K562 (cell line): Measurements from ENCODE around the gene ANKRD11. TPM values are rescaled to one million over a fixed set of nuclear protein-coding genes. Genes with fewer than 3 reads are reported as not detected.

ENCODE experiments used
- BHLHE40 ChIP-seq: IDR thresholded peaks from 2 replicates; pipeline ENCODE4 v1.6.1; 2011; ENCODE audit warnings: low read length, improper control_type of control experiment
- ERF ChIP-seq: fragments of 450-650 bp; formaldehyde crosslinking; IDR thresholded peaks from 2 replicates; pipeline ENCODE4 v1.4.0; 2020; ENCODE audit warnings: mild to moderate bottlenecking, mixed read lengths
- RAD51 ChIP-seq: fragments of 450-650 bp; IDR thresholded peaks from 2 replicates; pipeline ENCODE4 v1.7.1; 2016; ENCODE audit warnings: low read depth, mild to moderate bottlenecking, borderline replicate concordance
- ZC3H11A ChIP-seq: IDR thresholded peaks from 2 replicates; pipeline ENCODE4 v1.6.1; 2012; ENCODE audit warnings: low read depth, low read length, improper control_type of control experiment
- ZNF318 ChIP-seq, 2 experiments: fragments of 450-650 bp; IDR thresholded peaks; 2 replicates each; pipeline ENCODE4 v1.6.1; 2016; ENCODE audit warnings: mild to moderate bottlenecking in 2 of 2, borderline replicate concordance in 1 of 2, low read depth in 1 of 2, moderate library complexity in 1 of 2
- ZNF436 ChIP-seq: fragments of 250-450, 450-650 bp; sonication (Bioruptor Pico); formaldehyde crosslinking; IDR thresholded peaks from 2 replicates; pipeline ENCODE4 v1.7.0; 2020; ENCODE audit warnings: mild to moderate bottlenecking
- polyA plus RNA-seq, 8 experiments: library from polyadenylated mRNA; depleted of rRNA in 4 of 8; stranded (reverse) in 5 of 8; unstranded in 3 of 8; fragments of >200 nt; fragmentation: Nextera tagmentation in 2 of 8; fragmentation: Illumina TruSeq in 1 of 8; extraction: Ambion mirVana in 2 of 8; extraction: Trizol in 1 of 8; gene quantifications; 2 replicates each; pipeline versions ENCODE4 v1.2.1 to v1.2.3, GENCODE V29; 2011 to 2014; ENCODE audit warnings: inconsistent platforms in 1 of 8, missing spikeins in 1 of 8
- total RNA-seq, 7 experiments: library from RNA; depleted of rRNA in 6 of 7; stranded (reverse); fragments of >200 nt in 6 of 7; fragmentation: Illumina TruSeq in 2 of 7; extraction: Trizol in 2 of 7; gene quantifications; 2 replicates each; pipeline versions ENCODE4 v1.2.1 to v1.2.3, GENCODE V29; 2011 to 2021; ENCODE audit warnings: low replicate concordance in 1 of 7
- TF ChIP-seq, protein P1 (sequence below): fragments of 450-650 bp; IDR thresholded peaks from 2 replicates; pipeline ENCODE4 v1.6.1; 2016; ENCODE audit warnings: mild to moderate bottlenecking, moderate library complexity

The ANKRD11 gene
- total and polyA plus RNA-seq, 9 of the 15 experiments (the other 6 are each of a cell fraction or from before 2014, with no cell fraction given), result 4.7 to 126 (median 31.7) TPM

GRCh38 chr16:89322321-89323119 is 167.8 kb downstream of the ANKRD11 start (continued):
- TF ChIP-seq ZNF318 (IDR thresholded peaks at IDR 0.05; ENCODE audit: borderline replicate concordance in 1 of 2, low read depth in 1 of 2), result no peak
- TF ChIP-seq BHLHE40, result peak; percentile 84
- TF ChIP-seq, protein P1, sequence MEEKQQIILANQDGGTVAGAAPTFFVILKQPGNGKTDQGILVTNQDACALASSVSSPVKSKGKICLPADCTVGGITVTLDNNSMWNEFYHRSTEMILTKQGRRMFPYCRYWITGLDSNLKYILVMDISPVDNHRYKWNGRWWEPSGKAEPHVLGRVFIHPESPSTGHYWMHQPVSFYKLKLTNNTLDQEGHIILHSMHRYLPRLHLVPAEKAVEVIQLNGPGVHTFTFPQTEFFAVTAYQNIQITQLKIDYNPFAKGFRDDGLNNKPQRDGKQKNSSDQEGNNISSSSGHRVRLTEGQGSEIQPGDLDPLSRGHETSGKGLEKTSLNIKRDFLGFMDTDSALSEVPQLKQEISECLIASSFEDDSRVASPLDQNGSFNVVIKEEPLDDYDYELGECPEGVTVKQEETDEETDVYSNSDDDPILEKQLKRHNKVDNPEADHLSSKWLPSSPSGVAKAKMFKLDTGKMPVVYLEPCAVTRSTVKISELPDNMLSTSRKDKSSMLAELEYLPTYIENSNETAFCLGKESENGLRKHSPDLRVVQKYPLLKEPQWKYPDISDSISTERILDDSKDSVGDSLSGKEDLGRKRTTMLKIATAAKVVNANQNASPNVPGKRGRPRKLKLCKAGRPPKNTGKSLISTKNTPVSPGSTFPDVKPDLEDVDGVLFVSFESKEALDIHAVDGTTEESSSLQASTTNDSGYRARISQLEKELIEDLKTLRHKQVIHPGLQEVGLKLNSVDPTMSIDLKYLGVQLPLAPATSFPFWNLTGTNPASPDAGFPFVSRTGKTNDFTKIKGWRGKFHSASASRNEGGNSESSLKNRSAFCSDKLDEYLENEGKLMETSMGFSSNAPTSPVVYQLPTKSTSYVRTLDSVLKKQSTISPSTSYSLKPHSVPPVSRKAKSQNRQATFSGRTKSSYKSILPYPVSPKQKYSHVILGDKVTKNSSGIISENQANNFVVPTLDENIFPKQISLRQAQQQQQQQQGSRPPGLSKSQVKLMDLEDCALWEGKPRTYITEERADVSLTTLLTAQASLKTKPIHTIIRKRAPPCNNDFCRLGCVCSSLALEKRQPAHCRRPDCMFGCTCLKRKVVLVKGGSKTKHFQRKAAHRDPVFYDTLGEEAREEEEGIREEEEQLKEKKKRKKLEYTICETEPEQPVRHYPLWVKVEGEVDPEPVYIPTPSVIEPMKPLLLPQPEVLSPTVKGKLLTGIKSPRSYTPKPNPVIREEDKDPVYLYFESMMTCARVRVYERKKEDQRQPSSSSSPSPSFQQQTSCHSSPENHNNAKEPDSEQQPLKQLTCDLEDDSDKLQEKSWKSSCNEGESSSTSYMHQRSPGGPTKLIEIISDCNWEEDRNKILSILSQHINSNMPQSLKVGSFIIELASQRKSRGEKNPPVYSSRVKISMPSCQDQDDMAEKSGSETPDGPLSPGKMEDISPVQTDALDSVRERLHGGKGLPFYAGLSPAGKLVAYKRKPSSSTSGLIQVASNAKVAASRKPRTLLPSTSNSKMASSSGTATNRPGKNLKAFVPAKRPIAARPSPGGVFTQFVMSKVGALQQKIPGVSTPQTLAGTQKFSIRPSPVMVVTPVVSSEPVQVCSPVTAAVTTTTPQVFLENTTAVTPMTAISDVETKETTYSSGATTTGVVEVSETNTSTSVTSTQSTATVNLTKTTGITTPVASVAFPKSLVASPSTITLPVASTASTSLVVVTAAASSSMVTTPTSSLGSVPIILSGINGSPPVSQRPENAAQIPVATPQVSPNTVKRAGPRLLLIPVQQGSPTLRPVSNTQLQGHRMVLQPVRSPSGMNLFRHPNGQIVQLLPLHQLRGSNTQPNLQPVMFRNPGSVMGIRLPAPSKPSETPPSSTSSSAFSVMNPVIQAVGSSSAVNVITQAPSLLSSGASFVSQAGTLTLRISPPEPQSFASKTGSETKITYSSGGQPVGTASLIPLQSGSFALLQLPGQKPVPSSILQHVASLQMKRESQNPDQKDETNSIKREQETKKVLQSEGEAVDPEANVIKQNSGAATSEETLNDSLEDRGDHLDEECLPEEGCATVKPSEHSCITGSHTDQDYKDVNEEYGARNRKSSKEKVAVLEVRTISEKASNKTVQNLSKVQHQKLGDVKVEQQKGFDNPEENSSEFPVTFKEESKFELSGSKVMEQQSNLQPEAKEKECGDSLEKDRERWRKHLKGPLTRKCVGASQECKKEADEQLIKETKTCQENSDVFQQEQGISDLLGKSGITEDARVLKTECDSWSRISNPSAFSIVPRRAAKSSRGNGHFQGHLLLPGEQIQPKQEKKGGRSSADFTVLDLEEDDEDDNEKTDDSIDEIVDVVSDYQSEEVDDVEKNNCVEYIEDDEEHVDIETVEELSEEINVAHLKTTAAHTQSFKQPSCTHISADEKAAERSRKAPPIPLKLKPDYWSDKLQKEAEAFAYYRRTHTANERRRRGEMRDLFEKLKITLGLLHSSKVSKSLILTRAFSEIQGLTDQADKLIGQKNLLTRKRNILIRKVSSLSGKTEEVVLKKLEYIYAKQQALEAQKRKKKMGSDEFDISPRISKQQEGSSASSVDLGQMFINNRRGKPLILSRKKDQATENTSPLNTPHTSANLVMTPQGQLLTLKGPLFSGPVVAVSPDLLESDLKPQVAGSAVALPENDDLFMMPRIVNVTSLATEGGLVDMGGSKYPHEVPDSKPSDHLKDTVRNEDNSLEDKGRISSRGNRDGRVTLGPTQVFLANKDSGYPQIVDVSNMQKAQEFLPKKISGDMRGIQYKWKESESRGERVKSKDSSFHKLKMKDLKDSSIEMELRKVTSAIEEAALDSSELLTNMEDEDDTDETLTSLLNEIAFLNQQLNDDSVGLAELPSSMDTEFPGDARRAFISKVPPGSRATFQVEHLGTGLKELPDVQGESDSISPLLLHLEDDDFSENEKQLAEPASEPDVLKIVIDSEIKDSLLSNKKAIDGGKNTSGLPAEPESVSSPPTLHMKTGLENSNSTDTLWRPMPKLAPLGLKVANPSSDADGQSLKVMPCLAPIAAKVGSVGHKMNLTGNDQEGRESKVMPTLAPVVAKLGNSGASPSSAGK, result peak; percentile 38; the same call in 1 of the 2 replicates
- TF ChIP-seq ZNF436 (CRISPR knock-in tag), result no peak
- peak; percentile 68 for TF ChIP-seq RAD51
- no peak for TF ChIP-seq ERF (CRISPR knock-in tag)
- no peak for TF ChIP-seq ZC3H11A
